NCI-H1930 (cell line): ENCODE data around the gene ZW10.

Source experiments
- DNase-seq, 2 experiments: peaks; one replicate each; lab custom pipeline; 2025; lab: John Stamatoyannopoulos, UW

The ZW10 gene

DNA sequence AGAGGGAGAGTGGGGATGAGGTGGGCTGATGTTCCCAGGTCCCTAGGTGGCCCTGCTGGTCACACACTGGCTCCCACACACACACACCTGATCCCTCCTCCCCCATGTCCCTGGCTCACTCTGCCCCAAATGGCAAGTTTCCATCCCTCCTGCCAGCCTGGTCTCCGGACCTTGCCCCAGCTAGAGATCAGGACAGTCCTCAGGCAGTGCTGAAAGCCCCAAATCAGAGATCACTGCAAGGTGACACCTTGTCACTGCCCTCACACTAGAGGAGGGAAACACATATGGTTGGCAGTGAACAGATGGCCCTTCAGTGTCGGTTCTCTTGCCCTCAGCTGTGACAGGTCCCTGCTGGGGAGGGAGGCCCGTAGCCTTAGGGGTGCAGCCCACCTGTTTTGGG, 75.0 kb downstream of the ZW10 start:
- DNase-seq = no peak

DNA sequence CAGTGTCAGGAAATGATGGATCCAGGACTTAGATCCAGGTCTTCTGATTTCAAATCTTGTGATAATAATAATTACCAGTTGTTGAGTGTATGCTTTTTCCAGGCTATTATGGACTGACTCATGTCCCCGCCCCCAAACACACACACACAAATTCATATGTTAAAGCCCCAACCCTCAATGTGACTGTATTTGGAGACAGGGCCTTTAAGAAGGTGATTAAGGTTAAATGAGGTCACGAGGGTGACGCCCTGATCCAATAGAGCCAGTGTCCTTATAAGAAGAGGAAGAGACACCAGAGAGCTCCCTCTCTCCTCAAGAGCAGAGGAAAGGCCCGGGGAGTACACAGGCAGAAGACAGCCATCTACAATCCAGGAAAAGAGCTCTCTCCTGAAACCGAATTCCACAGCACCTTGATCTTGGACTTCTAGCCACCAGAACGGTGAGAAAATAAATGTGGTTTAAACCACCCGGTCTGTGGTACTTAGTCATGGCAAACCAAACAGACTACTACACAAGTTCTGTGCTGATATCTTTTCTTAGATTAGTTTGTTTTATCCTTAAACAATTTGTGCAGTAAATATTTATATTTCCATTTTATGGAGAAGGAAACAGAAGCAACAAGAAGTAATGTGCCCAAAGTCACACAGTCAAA, 75.6 kb downstream of the ZW10 start:
- no peak for DNase-seq

- no peak for DNase-seq
Measured at GRCh38 chr11:113697111-113697510, 76.4 kb downstream of the ZW10 start.

DNA sequence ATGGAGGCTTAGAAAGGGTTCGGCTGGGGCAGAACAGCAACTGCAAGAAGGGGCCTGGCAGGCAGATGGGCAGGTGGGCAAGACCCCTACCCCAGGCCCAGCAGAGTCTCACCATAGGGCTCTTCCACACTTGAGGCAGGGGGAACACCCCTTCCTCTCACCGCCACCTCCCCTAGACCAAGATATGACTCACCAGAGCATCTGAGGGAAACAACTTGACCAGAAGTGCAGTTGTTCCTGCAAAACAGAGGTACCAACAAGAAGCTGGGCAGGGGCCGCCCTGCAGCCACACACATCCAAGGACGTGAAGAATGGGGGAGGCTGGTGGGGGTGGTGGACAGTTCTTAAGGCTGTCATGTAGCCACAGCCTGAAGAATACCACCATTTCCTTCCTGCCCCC, 78.3 kb downstream of the ZW10 start:
- no peak for DNase-seq

DNA sequence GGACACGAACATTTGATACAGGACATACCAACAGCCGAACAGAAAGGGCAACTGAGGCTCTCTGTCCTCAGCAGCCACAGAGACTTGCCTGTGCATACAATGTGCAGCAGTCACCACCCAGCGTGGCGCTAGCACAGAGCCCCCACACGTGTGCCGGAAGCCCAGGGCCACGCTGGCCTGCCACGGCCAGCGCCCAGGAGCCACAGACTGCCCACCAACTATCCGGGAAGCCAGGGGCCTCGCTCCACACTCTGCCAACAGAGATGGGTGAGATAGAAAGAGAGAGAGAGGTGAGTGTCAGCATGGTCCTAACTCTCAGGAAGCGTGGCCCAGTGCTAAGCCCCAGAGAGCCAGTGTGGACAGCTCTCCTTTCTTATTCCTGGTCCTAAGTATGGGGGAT, 79.1 kb downstream of the ZW10 start:
- no peak for DNase-seq

GRCh38 chr11:113693030-113693429, 80.5 kb downstream of the ZW10 start:
- no peak for DNase-seq

- DNase-seq = no peak
Measured at GRCh38 chr11:113690619-113691569, 82.6 kb downstream of the ZW10 start.

- DNase-seq = no peak
Measured at GRCh38 chr11:113689768-113690618, 83.5 kb downstream of the ZW10 start.

DNA sequence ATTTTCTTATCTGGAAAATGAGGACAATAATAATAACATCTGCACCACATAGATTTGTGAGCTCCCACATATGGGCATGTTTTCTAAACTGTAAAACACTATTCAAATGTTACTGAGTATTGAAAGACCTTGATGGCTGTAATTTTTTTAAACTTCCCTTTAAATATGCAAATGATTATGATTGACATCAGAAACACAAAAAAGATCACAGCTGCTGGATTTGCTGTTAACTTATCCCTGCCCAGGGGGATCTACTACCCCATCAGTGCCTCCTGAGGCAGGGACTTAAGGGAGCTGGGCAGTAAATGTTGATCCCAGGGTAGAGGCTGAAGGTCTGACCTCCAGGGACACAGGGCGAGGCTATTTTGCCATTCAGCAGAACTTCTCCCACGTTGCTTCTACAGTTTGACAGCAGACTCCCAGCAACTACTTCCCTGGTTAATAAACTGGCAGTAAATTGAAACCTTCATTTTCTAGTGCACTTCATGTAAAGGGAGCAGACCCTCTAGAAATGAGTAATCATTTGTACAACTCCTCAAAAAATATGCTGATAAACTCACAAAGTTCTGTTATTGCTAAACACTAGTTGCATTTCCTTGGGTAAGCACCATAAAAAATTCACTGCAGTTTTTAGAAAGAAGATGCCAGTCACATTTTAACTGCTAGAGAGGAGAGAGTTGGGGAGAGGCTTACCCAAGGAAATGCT, 87.7 kb downstream of the ZW10 start:
- DNase-seq = no peak

GRCh38 chr11:113684496-113684895, 89.0 kb downstream of the ZW10 start:
- no peak for DNase-seq

- no peak for DNase-seq
Measured at GRCh38 chr11:113683481-113684046, 89.9 kb downstream of the ZW10 start.
